Embryonic facial prominence (tissue), 1 donor: Measurements from ENCODE around the gene CCBE1.
A peak's percentile ranks its signal among the peaks of the same experiment; 100 is the strongest.

ENCODE experiments used
- DNase-seq: peaks from one replicate; pipeline ENCODE4 v3.0.0-alpha.2; 2016; ENCODE audit errors: extremely low spot score

Gene CCBE1

GRCh38 chr18:59619816-59620215 is 77.4 kb downstream of the CCBE1 start:
- DNase-seq = no peak

- DNase-seq = no peak
Observed at GRCh38 chr18:59617468-59617932, 79.7 kb downstream of the CCBE1 start.

- no peak for DNase-seq
Observed at GRCh38 chr18:59616501-59616900, 80.7 kb downstream of the CCBE1 start.

GRCh38 chr18:59613903-59614302 is 83.3 kb downstream of the CCBE1 start:
- no peak for DNase-seq

- peak; percentile 65 for DNase-seq
Observed at GRCh38 chr18:59612381-59612780, 84.8 kb downstream of the CCBE1 start.

DNA sequence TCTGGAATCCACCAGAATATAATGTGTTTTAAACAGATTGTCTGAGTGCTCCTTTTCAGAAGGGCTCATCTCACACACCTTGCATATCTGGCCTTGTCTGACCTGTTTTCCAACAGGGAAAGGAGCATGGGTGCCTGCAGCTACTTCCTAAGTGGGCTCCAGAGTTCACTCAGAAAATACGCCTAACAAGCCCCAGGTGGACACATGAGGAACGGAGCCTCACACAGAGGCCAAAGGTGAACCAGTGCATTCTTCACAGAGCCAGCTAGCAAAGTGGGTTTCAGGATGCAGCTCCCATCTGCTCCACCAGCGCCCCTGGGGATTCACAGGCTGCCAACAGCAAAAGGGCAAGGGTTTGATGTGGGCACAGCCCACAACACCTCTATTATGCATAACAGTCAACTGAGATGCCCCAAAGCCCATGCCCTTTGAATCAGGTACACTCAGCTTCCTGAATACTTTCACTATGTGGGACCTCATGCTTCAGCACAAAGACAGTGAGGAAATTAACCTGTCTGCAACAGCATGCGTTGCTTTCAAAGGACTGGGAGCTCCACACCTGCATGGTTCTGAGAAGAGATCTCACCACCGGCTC is 86.6 kb downstream of the CCBE1 start:
- DNase-seq = no peak

DNA sequence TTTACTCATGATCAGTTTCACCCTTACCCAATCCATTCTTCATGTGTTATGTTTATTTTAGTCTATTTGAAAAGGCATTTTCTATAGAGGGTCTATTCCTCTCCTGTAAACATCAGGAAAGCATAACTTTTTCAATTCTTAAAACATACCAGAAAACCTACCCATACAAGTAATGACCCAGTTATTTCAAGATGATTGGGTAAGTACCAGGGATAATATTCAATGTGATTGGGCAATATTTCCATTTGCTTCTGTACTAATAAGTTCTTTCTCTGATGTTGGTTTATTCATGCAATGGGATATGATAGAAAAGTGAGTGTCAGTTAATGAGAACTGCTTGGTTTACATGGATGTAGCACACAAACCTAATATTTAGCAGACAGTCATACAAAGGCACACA is 87.6 kb downstream of the CCBE1 start:
- DNase-seq = no peak

- no peak for DNase-seq
Observed at GRCh38 chr18:59607471-59607870, 89.8 kb downstream of the CCBE1 start.

DNA sequence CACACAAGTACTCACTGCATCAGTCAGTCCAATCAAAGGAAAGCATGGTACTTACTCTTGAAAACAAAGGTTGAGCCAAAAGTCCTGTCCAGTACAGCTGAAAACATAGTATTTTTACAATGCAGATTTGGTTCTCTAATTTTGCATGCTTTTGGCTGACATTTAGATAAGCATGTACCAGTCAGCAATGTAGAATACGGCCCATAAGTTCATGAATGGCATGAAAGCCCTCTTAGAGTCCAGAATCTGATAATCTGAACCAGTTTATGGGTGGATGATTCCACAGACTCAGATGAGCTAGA is 90.2 kb downstream of the CCBE1 start:
- DNase-seq = no peak

DNA sequence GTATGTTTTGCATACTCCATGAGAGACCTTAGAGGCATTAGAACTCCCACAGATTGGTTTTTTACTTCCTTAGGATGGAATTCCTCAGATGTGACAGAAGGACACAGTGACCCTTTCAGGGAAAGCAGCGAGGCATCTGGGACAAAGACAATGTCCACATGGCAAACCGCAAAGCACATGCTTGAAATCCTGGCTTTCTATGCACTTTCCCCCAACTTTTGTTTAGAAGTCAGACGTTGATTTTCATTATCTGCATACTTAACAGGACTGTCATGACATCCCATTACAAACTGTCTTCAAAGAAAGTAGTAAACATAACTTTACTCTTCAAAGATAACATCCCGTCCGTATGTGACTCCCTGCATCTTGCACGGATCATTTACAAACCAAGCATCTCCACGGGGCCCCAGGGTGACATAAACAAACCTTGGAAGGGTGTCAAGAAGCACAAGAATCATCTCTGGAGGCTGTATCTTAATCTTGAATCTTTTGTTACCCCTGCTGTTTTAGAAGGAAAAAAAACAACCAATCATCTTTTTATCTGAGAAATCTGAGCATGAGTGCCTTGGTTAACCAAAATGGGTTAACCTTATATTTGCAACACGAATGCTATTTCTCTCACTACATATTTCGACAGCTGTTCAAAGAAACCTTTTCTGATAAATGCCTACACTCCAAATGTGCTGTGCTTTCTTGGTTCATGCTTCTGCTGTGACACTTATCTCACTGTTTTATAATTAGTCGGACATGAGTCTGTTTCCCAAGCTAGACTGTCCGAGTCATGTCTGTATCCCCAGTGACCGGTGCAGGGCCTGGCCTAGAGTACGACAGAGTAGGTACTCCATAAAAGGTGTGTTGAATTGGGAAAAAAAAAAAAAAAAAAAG is 90.8 kb downstream of the CCBE1 start:
- DNase-seq = no peak

DNA sequence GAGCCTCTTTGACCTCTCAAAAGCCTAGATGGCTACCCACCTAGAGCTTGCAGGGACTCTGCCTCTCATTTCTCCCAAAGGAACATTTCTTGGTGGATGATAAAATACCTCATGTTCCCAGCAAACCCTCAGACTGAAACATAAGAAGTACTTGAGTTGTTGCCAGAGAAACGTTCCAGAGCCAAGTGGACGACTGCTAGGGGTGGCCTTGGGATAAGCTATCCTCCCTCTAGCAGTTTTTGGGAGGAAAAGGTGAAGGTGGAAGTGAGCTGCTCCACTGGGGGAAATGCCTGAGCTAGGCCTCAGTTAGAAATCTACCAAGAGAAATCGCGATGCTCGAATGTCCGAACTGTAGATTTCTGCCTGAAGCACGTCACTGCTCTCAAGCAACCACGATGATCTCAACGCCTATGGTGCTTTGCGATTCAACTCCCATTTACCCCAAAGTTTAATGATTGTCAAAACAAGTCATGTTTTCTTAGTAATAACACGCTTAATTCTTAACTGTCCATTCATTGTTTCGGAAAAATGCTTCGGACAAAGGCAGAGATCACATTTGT is 91.5 kb downstream of the CCBE1 start:
- no peak for DNase-seq

- no peak for DNase-seq
Observed at GRCh38 chr18:59604877-59605276, 92.3 kb downstream of the CCBE1 start.

GRCh38 chr18:59597049-59597448 is 100.2 kb downstream of the CCBE1 start:
- DNase-seq = no peak

DNA sequence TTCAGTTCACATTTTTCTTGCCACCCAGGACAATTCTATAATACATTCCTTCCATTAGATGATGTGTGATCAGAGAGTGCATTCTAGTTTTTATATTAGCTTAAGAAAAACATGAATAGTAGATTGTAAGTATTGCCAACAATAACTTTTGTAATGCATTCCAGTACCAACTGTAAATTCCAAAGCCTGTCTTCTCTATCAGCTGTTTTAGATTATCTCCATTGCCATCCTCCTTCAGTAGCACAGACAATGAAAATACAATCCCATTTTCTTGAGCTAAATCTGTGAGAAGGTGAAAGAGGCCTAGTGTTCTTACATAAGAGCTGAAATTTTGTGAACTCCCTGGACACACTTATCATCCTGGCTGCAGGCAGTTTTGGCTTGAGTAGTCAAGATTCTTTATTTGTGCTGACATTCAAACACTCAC is 103.9 kb downstream of the CCBE1 start:
- no peak for DNase-seq

GRCh38 chr18:59592624-59593023 is 104.6 kb downstream of the CCBE1 start:
- DNase-seq = no peak

DNA sequence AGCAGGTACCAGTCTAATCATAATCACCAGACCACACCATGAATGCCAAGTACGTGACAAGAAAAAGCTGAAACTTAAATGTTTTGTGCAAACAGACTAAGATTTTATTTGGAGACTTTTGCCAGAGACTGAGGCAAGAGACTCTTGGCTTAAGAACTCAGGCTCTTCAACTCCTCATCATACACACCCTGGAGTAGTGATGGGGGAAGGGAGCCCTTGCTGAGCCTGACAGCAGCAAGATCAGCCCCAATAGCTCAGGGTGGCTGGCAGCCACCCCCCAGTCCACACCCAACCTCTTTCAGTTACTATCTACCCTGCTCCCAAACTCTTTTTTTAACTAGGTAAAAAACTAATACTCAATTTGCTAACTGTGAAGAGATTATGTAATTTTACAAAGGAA is 114.8 kb downstream of the CCBE1 start:
- DNase-seq = no peak

DNA sequence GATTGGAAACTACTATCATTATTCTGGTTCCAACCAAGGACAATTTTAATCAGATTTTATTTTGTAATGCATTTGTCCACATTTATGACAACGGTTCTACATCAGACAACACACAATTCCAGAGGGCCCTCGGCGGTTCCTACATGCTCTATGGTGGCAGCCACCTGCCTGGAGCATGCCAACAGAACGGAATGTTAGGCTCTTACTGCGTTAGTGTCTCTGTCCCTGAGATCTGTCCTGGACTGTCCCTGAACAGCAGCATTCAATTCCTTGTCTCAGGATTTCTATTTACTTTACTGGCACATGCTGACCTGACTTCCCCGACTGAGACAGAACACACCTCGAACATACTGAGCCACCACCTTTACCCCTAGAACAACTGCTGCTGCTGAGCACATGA is 117.7 kb downstream of the CCBE1 start:
- DNase-seq = no peak

DNA sequence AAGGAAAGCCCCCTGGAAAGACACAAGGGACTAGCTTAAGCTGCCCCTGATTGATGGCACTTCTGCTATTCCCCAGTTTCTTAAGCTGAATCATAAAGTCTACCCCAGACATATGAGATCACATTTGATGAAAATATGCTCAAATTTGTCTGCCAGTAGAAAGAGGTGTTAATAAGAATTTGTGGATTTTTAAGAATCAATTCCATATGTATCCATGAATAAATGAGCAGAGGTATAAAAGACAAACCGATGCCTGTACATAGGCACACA is 119.9 kb downstream of the CCBE1 start:
- peak; percentile 31 for DNase-seq

DNA sequence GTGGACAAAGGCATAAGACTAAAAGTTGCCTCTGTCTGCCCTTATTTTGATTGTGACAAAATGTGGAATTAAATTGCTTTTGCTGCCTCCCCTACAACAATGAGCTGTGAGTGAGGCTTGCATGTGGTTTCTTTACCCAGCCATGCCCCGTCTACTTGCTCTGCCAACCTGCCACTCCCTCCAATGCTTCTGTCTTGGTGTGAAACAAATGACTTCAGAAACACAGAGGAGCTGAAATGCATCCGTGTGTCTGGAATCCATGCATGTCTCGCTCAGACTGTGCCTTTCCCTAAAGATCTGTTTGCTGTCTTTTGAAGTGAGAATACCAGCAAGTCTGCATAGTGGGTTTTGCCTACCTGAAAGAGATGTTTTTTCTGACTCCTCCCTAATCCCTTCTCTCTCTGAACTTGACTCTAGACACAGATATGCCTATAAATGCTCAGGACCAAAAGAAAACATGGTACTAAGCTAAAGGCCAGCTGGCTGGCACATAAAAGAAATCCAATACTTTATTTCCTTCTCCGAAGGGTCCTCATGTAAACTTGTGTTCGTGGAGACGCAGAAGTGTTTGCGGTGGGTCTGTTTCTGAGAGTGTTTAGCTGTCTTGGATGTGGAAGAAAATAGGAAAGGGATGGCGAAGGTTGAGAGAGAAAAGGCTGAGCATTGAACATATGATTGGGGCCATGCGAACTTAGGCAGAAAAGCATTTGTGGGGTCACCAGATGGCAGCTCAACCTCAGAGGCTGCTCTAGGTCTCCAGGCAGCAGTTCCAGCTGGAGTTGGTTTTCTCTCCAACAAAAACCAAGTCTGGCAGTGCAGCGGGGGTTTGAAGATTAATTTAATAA is 120.5 kb downstream of the CCBE1 start:
- DNase-seq = no peak

DNA sequence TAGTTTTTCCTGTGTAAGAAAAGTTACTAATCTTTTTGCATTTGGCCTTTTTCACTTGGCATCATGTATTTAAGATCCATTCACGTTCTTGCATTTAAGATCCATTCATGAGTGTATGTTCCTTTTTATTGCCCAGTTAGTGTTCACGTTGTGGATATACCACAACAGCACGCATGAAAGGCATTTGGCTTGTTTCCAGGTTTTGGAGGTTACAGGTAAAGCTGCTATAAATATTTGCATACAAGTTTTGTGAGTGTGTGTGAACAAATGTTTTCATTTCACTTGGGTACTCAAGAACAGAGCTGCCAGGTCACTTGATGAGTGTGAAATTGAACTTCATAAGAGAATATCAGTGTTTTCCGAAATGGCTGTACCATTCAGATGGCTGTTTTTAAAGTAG is 121.2 kb downstream of the CCBE1 start:
- no peak for DNase-seq

GRCh38 chr18:59573962-59574361 is 123.3 kb downstream of the CCBE1 start:
- DNase-seq = no peak

DNA sequence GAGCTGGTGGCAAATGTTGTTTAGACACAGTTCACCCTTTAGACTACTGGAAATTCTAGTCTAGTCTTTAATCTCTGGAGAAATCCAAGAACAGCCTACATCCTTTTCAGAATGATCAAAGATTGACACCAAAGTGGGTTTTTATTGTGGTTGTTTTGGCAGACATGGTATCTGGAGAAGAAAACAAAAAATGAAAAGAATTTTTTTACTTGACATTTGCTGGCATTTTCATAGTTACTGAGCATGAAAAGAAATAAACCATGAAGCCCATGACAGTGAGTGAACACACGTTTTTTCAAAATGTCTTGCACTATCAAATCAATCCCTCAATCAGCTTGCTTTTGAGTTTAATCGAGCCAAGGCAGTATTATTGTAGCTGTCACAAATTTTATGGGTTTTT is 125.3 kb downstream of the CCBE1 start:
- no peak for DNase-seq

DNA sequence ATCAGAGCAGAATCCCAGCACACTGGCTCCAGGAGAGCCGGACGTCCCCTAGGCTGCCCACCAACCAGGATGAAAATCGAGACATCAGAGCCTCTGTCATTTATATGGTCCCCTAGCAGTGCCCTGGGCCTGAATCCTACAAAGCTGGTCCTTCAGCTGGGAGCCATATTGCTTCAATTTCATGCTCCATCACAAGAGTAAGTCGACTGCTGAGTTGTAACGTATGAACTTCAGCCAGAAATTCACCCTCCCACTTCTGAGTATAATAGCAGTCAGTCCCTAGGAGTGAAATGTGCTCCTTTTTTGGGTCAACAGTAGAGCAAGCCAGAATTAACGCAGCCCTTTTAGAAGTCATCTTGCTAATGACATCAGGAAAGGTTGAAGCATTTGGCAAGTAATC is 126.4 kb downstream of the CCBE1 start:
- no peak for DNase-seq
